ENCODE results near the gene PCDHB4.
"Not testable (repeated sequence)": the region's sequence is repeated elsewhere in the genome, so short reads cannot be mapped to it uniquely, and the experiment has no call there.

Gene PCDHB4

DNA sequence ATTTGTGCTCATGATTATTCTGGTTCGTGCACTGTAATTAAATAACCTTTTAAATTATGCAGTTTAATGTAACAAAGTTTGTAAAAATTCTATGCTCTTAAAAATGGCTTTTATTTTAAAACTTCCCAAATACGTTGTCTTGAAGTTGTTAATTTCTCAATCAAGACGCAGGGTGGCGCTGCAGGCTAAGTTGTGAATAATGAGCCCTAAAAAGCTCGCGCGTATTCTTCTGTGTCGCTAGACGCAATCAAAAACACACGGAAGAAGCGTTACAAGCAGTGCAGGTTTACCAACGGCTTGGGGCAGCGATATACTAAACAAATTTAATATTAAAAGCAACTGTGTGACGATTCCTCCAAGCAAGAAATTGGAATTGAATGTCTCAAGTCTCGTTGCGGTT, at the start of gene PCDHB4:
Gene PCDHB4 (plus strand): TSS at position 256 of the 400 bp plus-strand sequence. CDS start 181 bp downstream, outside the sequence.
- in situ Hi-C loops (cut with MboI; ENCODE audit: low sequenced_read_pairs): no loop called here

DNA sequence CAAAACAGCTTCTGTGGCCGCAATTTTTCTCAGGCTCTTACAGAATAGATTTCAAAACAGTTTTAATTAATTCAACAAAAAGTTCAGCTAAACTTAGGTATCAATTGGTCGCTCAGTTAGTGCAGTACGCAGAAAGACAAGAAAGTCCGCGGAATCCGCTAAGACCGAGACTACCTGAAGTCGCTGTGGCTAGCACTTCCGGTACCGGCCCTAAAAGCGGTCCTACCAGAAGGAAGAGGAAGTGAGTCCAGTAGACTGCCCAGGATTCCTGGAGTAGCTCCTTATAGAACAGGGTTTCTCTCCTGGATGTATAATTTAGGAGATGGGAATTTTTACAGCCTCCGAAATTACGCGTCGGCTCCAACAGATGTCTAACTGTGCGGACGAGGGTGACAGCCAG, 43.8 kb upstream of the PCDHB4 start:
- in situ Hi-C loops (cut with MboI; ENCODE audit: low sequenced_read_pairs): no loop called here

DNA sequence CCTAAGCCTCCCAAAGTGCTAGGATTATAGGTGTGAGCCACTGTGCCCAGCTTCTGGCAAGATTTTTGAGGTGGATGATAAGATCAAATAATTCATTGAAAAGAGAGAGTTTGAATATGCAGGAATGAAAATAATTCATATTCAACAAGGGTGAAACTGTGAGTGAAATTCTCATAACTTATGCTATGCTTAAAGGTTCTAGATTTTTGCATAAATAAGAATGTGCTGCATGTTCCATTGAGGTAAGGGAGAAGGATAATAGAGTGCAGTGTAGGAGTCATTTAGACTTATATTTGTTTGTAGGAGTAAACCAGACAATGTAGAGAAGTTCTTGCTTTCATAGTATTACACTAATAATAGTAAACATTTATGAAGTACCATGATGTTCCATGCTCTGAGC, 39.4 kb upstream of the PCDHB4 start:
- in situ Hi-C loops (cut with MboI; ENCODE audit: low sequenced_read_pairs): no loop called here

DNA sequence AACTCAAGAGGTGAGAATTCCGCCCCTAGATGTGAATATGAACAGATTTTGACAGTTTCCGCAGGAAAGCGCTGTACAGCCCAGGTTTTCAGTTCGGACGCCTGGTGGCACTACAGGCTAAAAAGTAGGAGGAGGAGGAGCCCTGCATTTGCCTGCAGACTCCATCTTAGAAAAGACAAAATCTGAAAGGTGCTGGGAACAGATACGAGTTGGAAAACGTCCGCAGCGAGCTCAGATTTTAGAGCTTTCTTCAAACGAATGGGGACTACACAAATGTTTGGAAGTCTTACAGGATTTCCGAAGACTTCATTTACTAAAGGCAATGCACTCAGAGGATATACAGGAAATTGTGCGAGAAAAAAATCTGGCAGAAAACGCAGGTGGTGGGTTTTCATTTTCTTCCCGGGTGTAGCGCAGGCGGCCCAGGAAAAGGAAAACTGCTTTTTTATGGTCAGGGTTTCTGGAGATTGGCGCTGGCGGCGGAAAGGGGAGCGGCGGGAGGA, 37.1 kb upstream of the PCDHB4 start:
- in situ Hi-C loops (cut with MboI; ENCODE audit: low sequenced_read_pairs): no loop called here

DNA sequence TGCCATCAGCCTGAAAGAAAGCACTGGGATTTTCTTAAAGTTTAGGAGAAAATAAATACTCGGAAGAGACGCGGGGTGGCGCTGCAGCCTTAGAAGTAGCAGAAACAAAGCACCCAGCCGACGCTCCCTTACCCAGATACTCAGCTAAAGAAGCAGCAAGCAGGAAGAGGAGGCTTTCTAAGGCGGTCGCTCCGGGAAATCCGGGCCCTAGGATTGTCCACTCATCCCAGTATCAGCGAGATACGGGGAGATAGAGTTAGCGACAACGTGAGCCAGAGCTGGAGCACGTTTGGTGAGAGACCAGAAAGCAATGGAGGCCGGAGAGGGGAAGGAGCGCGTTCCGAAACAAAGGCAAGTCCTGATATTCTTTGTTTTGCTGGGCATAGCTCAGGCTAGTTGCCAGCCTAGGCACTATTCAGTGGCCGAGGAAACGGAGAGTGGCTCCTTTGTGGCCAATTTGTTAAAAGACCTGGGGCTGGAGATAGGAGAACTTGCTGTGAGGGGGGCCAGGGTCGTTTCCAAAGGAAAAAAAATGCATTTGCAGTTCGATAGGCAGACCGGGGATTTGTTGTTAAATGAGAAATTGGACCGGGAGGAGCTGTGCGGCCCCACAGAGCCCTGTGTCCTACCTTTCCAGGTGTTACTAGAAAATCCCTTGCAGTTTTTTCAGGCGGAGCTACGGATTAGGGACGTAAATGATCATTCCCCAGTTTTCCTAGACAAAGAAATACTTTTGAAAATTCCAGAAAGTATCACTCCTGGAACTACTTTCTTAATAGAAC, 26.9 kb upstream of the PCDHB4 start, which contains the start of gene PCDHB2:
Gene PCDHB2 (plus strand): TSS at position 135 of the 782 bp plus-strand sequence. CDS start 176 bp downstream, at position 311.
- in situ Hi-C loops (cut with MboI; ENCODE audit: low sequenced_read_pairs): no loop called here

DNA sequence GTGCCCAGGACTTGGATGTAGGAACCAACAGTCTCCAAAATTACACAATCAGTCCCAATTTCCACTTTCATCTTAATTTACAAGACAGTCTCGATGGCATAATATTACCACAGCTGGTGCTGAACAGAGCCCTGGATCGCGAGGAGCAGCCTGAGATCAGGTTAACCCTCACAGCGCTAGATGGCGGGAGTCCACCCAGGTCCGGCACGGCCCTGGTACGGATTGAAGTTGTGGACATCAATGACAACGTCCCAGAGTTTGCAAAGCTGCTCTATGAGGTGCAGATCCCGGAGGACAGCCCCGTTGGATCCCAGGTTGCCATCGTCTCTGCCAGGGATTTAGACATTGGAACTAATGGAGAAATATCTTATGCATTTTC, 26.4 kb upstream of the PCDHB4 start:
- in situ Hi-C loops (cut with MboI; ENCODE audit: low sequenced_read_pairs): no loop called here

DNA sequence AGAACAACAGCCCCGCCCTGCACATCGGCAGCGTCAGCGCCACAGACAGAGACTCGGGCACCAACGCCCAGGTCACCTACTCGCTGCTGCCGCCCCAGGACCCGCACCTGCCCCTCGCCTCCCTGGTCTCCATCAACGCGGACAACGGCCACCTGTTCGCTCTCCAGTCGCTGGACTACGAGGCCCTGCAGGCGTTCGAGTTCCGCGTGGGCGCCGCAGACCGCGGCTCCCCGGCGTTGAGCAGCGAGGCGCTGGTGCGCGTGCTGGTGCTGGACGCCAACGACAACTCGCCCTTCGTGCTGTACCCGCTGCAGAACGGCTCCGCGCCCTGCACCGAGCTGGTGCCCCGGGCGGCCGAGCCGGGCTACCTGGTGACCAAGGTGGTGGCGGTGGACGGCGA, 25.4 kb upstream of the PCDHB4 start:
- in situ Hi-C loops (cut with MboI; ENCODE audit: low sequenced_read_pairs): not testable (repeated sequence)

DNA sequence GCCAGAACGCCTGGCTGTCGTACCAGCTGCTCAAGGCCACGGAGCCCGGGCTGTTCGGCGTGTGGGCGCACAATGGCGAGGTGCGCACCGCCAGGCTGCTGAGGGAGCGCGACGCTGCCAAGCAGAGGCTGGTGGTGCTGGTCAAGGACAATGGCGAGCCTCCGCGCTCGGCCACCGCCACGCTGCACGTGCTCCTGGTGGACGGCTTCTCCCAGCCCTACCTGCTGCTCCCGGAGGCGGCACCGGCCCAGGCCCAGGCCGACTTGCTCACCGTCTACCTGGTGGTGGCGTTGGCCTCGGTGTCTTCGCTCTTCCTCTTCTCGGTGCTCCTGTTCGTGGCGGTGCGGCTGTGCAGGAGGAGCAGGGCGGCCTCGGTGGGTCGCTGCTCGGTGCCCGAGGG, 25.0 kb upstream of the PCDHB4 start:
- in situ Hi-C loops (cut with MboI; ENCODE audit: low sequenced_read_pairs): not testable (repeated sequence)

DNA sequence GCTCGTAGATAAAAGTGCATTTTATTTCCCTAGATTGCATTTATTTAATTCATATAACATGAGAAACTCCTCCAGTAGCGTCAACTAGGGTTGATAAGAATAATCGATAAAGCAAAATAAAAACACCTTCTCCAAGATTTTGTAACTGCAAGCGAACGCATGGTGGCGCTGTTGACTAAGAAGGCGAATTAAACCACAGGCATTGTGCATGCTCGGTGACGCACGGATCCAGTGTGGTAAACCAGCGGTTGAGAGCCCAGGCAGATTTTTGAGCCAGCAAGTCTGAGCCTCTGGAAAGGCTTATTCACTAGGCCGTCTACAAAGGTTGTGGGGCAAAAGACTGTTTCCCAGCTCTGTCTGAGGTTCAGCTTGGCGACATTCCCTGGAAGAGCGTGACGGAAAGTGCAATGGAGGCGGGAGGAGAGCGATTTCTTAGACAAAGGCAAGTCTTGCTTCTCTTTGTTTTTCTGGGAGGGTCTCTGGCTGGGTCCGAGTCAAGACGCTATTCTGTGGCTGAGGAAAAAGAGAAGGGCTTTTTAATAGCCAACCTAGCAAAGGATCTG, 21.3 kb upstream of the PCDHB4 start, which contains the start of gene PCDHB3:
Gene PCDHB3 (plus strand): TSS at position 231 of the 563 bp plus-strand sequence. CDS start 177 bp downstream, at position 408.
- in situ Hi-C loops (cut with MboI; ENCODE audit: low sequenced_read_pairs): no loop called here

DNA sequence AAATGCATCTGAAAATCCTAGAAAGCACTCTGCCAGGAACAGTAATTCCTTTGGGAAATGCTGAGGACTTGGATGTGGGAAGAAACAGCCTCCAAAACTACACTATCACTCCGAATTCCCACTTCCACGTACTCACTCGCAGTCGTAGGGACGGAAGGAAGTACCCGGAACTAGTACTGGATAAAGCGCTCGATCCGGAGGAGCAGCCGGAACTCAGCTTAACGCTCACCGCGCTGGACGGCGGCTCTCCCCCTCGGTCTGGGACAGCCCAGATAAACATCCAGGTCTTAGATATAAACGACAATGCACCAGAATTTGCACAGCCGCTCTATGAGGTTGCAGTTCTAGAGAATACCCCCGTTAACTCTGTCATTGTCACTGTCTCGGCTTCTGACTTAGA, 20.6 kb upstream of the PCDHB4 start:
- in situ Hi-C loops (cut with MboI; ENCODE audit: low sequenced_read_pairs): no loop called here

DNA sequence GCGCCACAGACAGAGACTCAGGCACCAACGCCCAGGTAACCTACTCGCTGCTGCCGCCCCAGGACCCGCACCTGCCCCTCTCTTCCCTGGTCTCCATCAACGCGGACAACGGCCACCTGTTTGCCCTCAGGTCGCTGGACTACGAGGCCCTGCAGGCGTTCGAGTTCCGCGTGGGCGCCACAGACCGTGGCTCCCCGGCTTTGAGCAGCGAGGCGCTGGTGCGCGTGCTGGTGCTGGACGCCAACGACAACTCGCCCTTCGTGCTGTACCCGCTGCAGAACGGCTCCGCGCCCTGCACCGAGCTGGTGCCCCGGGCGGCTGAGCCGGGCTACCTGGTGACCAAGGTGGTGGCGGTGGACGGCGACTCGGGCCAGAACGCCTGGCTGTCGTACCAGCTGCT, 19.5 kb upstream of the PCDHB4 start:
- in situ Hi-C loops (cut with MboI; ENCODE audit: low sequenced_read_pairs): not testable (repeated sequence)

DNA sequence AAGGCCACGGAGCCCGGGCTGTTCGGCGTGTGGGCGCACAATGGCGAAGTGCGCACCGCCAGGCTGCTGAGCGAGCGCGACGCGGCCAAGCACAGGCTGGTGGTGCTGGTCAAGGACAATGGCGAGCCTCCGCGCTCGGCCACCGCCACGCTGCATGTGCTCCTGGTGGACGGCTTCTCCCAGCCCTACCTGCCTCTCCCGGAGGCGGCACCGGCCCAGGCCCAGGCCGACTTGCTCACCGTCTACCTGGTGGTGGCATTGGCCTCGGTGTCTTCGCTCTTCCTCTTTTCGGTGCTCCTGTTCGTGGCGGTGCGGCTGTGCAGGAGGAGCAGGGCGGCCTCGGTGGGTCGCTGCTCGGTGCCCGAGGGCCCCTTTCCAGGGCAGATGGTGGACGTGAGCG, 19.1 kb upstream of the PCDHB4 start:
- in situ Hi-C loops (cut with MboI; ENCODE audit: low sequenced_read_pairs): not testable (repeated sequence)

DNA sequence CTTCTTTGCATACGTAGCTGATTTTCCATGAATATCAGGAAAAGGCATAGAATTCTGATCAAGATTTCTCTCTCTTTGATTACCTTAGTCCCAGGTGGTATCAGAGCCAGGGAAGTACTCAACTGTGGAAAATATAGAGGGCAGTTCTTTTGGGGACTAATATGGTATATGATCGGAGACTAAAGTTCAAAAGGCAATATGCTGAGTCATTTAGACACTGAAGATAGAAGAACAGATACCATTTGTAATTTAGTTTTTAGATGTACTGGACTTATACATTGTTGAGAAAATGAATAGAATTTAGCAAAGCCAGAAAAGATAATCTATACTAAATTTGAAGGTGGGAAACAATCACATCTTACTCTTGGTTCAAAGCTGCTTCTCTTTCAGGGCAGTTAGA, 16.3 kb upstream of the PCDHB4 start:
- in situ Hi-C loops (cut with MboI; ENCODE audit: low sequenced_read_pairs): no loop called here

DNA sequence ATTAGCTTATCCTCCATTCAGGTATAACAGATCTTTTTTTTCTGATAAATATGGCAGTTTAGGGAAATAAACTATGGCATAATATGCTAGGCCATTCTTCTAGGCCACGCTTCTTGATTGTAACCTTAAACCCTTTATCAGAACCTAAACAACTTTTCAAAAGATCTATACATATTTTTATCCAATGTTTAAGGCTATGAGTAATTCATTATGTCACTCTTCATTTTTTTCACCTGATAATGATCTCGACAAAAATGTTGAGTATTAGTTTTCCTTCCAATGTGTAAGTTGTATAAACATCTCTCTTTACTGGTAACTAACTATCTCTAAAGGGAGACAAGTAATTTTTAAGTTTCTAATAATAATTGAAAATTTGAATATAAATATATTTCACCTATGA, 2.4 kb upstream of the PCDHB4 start:
- in situ Hi-C loops (cut with MboI; ENCODE audit: low sequenced_read_pairs): no loop called here

DNA sequence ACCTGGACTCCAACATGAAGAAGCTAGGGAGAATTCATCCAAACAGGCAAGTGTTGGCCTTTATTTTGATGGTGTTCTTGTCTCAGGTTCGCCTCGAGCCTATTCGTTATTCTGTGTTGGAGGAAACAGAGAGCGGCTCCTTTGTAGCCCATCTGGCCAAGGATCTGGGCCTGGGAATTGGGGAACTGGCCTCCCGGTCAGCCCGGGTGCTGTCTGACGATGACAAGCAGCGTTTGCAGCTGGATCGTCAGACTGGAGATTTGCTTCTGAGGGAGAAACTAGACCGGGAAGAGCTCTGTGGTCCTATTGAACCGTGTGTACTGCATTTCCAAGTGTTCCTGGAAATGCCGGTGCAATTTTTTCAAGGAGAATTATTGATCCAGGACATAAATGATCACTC, 367 bp downstream of the PCDHB4 start:
- in situ Hi-C loops (cut with MboI; ENCODE audit: low sequenced_read_pairs): no loop called here

DNA sequence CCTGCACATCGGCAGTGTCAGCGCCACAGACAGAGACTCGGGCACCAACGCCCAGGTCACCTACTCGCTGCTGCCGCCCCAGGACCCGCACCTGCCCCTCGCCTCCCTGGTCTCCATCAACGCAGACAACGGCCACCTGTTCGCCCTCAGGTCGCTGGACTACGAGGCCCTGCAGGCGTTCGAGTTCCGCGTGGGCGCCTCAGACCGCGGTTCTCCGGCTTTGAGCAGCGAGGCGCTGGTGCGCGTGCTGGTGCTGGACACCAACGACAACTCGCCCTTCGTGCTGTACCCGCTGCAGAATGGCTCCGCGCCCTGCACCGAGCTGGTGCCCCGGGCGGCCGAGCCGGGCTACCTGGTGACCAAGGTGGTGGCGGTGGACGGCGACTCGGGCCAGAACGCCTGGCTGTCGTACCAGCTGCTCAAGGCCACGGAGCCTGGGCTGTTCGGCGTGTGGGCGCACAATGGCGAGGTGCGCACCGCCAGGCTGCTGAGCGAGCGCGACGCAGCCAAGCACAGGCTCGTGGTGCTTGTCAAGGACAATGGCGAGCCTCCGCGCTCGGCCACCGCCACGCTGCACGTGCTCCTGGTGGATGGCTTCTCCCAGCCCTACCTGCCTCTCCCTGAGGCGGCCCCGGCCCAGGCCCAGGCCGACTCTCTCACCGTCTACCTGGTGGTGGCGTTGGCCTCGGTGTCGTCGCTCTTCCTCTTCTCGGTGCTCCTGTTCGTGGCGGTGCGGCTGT, 1.9 kb downstream of the PCDHB4 start:
- in situ Hi-C loops (cut with MboI; ENCODE audit: low sequenced_read_pairs): not testable (repeated sequence)

DNA sequence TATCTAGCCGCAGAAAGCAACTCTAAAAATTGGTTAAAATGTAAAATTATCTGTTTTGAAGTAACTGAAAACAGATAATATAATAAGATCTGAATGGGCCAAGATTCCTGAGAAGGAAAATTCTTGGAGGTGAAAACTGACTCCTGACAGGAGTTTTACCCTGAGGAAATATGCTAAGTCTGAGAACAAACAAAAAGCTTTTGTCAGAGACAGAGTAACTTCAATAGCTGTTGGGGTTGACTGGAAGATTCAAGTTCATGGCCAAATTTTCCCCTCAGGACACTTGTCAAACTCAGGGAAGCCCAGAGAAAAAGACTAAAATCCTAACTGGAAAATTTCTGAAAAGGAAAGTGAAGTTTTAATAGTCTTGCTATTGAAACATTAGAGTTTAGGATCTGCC, 5.7 kb downstream of the PCDHB4 start:
- in situ Hi-C loops (cut with MboI; ENCODE audit: low sequenced_read_pairs): no loop called here

DNA sequence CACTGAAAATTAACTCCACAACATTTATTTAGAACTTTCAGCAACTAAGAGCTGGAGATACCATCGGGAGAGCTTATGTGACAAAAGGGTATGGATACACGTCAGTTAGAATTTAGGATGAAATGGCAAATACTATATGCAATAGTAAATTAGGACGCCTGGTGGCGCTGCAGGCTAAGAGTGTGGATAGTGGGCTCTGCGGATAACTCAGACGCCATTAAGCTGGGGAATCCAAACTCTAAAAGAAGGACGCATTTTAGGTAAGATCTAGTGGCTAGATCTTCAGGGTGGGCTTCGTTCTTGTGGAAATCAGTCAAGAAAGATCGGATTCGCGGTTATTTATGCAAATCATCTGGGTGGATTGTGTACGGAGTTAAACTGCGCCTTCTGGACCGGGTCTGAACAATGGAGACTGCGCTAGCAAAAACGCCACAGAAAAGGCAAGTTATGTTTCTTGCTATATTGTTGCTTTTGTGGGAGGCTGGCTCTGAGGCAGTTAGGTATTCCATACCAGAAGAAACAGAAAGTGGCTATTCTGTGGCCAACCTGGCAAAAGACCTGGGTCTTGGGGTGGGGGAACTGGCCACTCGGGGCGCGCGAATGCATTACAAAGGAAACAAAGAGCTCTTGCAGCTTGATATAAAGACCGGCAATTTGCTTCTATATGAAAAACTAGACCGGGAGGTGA, 13.6 kb downstream of the PCDHB4 start, which contains the start of gene PCDHB5:
Gene PCDHB5 (plus strand): TSS at position 177 of the 688 bp plus-strand sequence. CDS start 229 bp downstream, at position 406.
- in situ Hi-C loops (cut with MboI; ENCODE audit: low sequenced_read_pairs): no loop called here

DNA sequence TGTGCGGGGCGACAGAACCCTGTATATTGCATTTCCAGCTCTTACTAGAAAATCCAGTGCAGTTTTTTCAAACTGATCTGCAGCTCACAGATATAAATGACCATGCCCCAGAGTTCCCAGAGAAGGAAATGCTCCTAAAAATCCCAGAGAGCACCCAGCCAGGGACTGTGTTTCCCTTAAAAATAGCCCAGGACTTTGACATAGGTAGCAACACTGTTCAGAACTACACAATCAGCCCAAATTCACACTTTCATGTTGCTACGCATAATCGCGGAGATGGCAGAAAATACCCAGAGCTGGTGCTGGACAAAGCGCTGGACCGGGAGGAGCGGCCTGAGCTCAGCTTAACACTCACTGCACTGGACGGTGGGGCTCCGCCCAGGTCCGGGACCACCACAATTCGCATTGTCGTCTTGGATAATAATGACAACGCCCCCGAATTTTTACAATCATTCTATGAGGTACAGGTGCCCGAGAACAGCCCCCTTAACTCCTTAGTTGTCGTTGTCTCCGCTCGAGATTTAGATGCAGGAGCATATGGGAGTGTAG, 14.2 kb downstream of the PCDHB4 start:
- in situ Hi-C loops (cut with MboI; ENCODE audit: low sequenced_read_pairs): no loop called here

DNA sequence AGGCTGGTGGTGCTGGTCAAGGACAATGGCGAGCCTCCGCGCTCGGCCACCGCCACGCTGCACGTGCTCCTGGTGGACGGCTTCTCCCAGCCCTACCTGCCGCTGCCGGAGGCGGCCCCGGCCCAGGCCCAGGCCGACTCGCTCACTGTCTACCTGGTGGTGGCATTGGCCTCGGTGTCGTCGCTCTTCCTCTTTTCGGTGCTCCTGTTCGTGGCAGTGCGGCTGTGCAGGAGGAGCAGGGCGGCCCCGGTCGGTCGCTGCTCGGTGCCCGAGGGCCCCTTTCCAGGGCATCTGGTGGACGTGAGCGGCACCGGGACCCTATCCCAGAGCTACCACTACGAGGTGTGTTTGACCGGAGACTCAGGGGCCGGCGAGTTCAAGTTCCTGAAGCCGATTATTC, 15.7 kb downstream of the PCDHB4 start:
- in situ Hi-C loops (cut with MboI; ENCODE audit: low sequenced_read_pairs): not testable (repeated sequence)

DNA sequence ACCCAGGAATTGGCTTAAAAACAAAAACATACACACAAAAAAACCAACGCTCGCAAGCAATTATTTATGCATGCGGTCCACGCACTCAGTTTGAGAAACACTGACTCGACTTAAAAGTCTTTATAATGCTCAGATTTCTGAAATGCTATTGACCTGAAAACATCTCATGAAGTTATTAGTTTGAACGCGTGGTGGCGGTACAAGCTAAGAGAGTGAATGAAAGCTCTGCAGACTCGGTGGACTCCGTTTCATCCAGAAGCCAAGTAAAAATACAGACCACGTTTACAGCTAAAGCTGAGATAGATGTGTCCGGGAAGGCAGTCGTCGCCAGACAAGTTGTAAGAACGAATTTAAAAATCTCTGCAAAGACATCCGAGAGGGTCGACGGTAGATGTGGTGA, 28.2 kb downstream of the PCDHB4 start, which contains the start of gene PCDHB6:
Gene PCDHB6 (plus strand): TSS at position 246 of the 400 bp plus-strand sequence. CDS start 201 bp downstream, outside the sequence.
- in situ Hi-C loops (cut with MboI; ENCODE audit: low sequenced_read_pairs): no loop called here
